Choroid plexus epithelial cell (primary cell): ENCODE measurements around the gene IVL.

Source experiments
- DNase-seq: peaks from one replicate; pipeline ENCODE4 v3.0.0-alpha.2; 2010; ENCODE audit warnings: low read depth
- H3K4me3 ChIP-seq: 2 replicates; pipeline ENCODE4 v1.5.1; 2011; ENCODE audit warnings: low read depth, mild to moderate bottlenecking, control low read depth, low read length, moderate library complexity
- TF ChIP-seq, protein P1 (sequence below): conservative IDR thresholded peaks from 2 replicates; pipeline ENCODE4 v1.5.1; 2011; ENCODE audit warnings: low read depth, mild to moderate bottlenecking, control low read depth, inconsistent platforms, low read length, moderate library complexity

Gene IVL

DNA sequence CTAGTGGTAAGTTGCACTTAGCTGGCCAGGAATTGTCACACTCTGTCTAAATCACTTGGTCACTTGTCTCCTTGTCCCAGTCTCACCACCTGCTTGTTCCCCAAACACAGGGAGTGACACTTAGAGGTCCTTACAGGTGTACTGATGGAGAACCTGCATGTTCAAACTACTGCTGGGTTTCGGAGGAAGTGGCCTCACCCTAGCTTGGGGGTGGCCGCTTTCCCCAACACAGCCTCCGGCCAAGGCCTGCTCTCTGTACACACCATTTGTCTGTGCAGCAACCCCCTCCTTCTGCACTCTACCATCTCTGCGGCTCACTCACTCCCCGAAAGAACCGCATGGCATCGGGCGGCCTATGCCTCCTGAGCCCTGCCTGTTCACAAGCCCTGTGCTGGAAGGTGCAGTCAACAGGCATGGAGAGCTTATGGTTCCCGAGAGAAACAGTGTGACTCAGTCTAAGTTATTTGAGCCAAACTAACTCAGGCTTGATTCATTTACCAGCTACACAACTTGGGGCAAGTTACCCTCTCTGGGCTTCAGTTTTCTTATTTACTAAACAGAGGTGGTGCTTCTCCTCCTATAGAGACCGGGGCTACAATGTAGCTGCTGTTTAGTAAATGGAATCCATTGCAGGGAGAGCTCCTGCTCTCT is 51.6 kb downstream of the IVL start:
- TF ChIP-seq, protein P1, sequence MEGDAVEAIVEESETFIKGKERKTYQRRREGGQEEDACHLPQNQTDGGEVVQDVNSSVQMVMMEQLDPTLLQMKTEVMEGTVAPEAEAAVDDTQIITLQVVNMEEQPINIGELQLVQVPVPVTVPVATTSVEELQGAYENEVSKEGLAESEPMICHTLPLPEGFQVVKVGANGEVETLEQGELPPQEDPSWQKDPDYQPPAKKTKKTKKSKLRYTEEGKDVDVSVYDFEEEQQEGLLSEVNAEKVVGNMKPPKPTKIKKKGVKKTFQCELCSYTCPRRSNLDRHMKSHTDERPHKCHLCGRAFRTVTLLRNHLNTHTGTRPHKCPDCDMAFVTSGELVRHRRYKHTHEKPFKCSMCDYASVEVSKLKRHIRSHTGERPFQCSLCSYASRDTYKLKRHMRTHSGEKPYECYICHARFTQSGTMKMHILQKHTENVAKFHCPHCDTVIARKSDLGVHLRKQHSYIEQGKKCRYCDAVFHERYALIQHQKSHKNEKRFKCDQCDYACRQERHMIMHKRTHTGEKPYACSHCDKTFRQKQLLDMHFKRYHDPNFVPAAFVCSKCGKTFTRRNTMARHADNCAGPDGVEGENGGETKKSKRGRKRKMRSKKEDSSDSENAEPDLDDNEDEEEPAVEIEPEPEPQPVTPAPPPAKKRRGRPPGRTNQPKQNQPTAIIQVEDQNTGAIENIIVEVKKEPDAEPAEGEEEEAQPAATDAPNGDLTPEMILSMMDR = no peak
- DNase-seq = no peak
- H3K4me3 ChIP-seq = no peak overlapping the region

DNA sequence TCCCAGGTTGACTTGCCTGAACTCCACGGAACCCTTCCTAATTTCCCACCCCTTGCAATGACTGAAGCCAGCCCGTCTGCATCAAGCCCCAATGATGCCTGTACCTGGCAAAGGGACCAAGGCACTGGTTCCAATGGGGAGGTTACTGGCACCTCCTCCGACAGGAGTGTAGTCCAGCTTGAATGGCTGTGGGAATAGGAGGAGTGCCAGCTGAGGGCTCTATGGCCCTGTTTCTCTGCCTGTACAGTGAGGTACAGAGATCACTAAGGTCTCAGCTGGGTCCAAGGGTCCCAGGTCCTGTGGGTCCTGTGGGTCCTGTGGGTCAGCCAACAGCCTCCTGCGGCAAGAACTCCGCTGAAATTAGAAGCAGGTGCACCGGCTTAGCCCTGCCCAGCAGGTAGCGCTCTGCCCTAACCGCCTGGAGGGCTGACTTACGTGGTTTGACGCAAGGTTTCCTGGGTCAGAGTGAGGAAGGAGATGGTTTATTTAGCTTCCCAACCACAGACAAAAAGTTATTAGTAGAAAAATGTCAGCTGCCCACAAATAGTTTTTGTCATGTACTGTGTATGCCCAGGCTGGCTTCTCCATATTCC is 52.2 kb downstream of the IVL start:
- TF ChIP-seq, protein P1 = no peak
- H3K4me3 ChIP-seq = no peak overlapping the region
- no peak for DNase-seq
